Activated T-helper 1 cell treated with anti-CD3 and anti-CD28 coated beads, Interleukin-2, amount 50 U/mL, for 16 hours (primary cell): ENCODE measurements around the gene PCBP2.
"Not testable (repeated sequence)": the region's sequence is repeated elsewhere in the genome, so short reads cannot be mapped to it uniquely, and the experiment has no call there.

ENCODE experiments used
- DNase-seq, 2 donors: peaks; one replicate each; pipeline ENCODE4 v3.0.0-alpha.2; 2020; ENCODE audit warnings: low read depth in 1 of 2, low spot score in 1 of 2

The PCBP2 gene

GRCh38 chr12:53439582-53439981 is 12.3 kb upstream of the PCBP2 start:
- DNase-seq: not testable (repeated sequence)

- DNase-seq: peak; percentile 97 to 98
These were observed 10.7 kb upstream of the PCBP2 start, which contains the start of gene PRR13 for GRCh38 chr12:53441040-53441833. Gene PRR13 (plus strand): TSS chr12:53441734. CDS start chr12:53442715, 981 bp downstream.

- no peak for DNase-seq
These were observed 7.9 kb upstream of the PCBP2 start for GRCh38 chr12:53443955-53444354.

GRCh38 chr12:53444593-53445325 is 7.1 kb upstream of the PCBP2 start:
- not testable (repeated sequence) for DNase-seq

GRCh38 chr12:53450936-53451335 is 966 bp upstream of the PCBP2 start:
- DNase-seq: no peak

- DNase-seq: peak; percentile 51 to 68
These were observed 516 bp downstream of the PCBP2 start for GRCh38 chr12:53452159-53453077.

- no peak for DNase-seq
These were observed 2.2 kb downstream of the PCBP2 start for GRCh38 chr12:53453953-53454640.

GRCh38 chr12:53454707-53455106 is 2.8 kb downstream of the PCBP2 start:
- DNase-seq: no peak

GRCh38 chr12:53456654-53457366 is 4.9 kb downstream of the PCBP2 start:
- no peak for DNase-seq

GRCh38 chr12:53459097-53459496 is 7.2 kb downstream of the PCBP2 start:
- DNase-seq: no peak

GRCh38 chr12:53461059-53461458 is 9.2 kb downstream of the PCBP2 start:
- no peak for DNase-seq

GRCh38 chr12:53461591-53461990 is 9.7 kb downstream of the PCBP2 start:
- no peak for DNase-seq

GRCh38 chr12:53462935-53463334 is 11.0 kb downstream of the PCBP2 start:
- no peak for DNase-seq

- no peak for DNase-seq
These were observed 12.1 kb downstream of the PCBP2 start for GRCh38 chr12:53463802-53464560.

- DNase-seq: no peak
These were observed 12.9 kb downstream of the PCBP2 start for GRCh38 chr12:53464685-53465418.

GRCh38 chr12:53465679-53466078 is 13.8 kb downstream of the PCBP2 start:
- no peak for DNase-seq

- DNase-seq: no peak
These were observed 14.7 kb downstream of the PCBP2 start for GRCh38 chr12:53466640-53467039.

- no peak for DNase-seq
These were observed 15.2 kb downstream of the PCBP2 start for GRCh38 chr12:53467082-53467481.

- no peak for DNase-seq
These were observed 16.0 kb downstream of the PCBP2 start for GRCh38 chr12:53467880-53468279.
